Measurements from ENCODE around the gene PDE4D. TPM values are rescaled to one million over a fixed set of nuclear protein-coding genes. Genes with fewer than 3 reads are reported as not detected.

PDE4D gene
- total and polyA plus RNA-seq, 2 of the 4 experiments (the other 2 are of a cell fraction): 1.4 to 7.9 TPM

- no peak for TF ChIP-seq RFX5 (IDR thresholded peaks at IDR 0.05; ENCODE audit: low read depth, low read length)
These were observed 764.8 kb downstream of the PDE4D start (continued) for GRCh38 chr5:59128646-59129290.

- H2BK5ac ChIP-seq (ENCODE audit: low read depth, low read length, poor library complexity, severe bottlenecking): peak overlapping the region; percentile 99
- no CpG with 5 or more reads among the region's 15 CpGs for WGBS, 2 experiments (ENCODE audit: extremely low coverage in 2 of 2, insufficient read length in 1 of 2)
- no peaks in the 10 kb centered on the region for H4K20me1 ChIP-seq (ENCODE audit: insufficient read depth, low read length)
- peak overlapping the region; percentile 98 for H4K91ac ChIP-seq (ENCODE audit: insufficient read depth, low read depth, low read length)
- peak overlapping the region; percentile 98 for H2AK5ac ChIP-seq (ENCODE audit: low read depth, low read length)
- CTCF ChIA-PET: interaction anchor here (0.6 to 0.7 kb wide), 2 partner anchors 18 to 61 kb away, joined by 3 read pairs; no protein-coding TSS in a partner anchor
- H3K9me1 ChIP-seq (ENCODE audit: insufficient read depth, low read length): peaks cover 10% of the 10 kb centered on the region
- H3K79me1 ChIP-seq (ENCODE audit: low read depth in 1 of 2, low read length in 2 of 2): peaks cover 4 to 5% of the 10 kb centered on the region in 2 experiments; a peak in 3 of 4 replicates
- peak overlapping the region; percentile 98 to 99 for H4K8ac ChIP-seq (ENCODE audit: low read depth in 2 of 2, low read length in 2 of 2)
- H2BK20ac ChIP-seq (ENCODE audit: low read depth, low read length): peak overlapping the region; percentile 99
- intact Hi-C loops (cut with micrococcal nuclease): loop anchor here (1.0 to 2.0 kb wide), 2 partner anchors 32 to 88 kb away; no protein-coding TSS in a partner anchor
- peak overlapping the region; percentile 98 for H2BK120ac ChIP-seq (ENCODE audit: low read depth, low read length)
- POLR2A ChIA-PET (ENCODE audit: unreplicated experiment): interaction anchor here (0.5 to 0.7 kb wide), 3 partner anchors 17 to 108 kb away, joined by 3 to 4 read pairs (median 3); no protein-coding TSS in a partner anchor
- peak overlapping the region; percentile 32 for H2AK9ac ChIP-seq (replicated peaks; ENCODE audit: low read depth, low read length, poor library complexity)
- DNase-seq: peak; percentile 55
- H3K9ac ChIP-seq (ENCODE audit: low read depth, low read length): peak overlapping the region; percentile 96
- peak overlapping the region; percentile 95 for H2BK15ac ChIP-seq (ENCODE audit: low read depth, low read length)
- in situ Hi-C loops (cut with MboI; ENCODE audit: low sequenced_read_pairs): loop anchor here (5.0 kb wide), 1 partner anchor 45 kb away; no protein-coding TSS in a partner anchor
- H4K5ac ChIP-seq (ENCODE audit: low read depth, low read length): peak overlapping the region; percentile 100
- H3K27ac ChIP-seq (ENCODE audit: insufficient read depth, low read length): peak overlapping the region; percentile 99
- dilution Hi-C loops (cut with HindIII; ENCODE audit: low sequenced_read_pairs, unreplicated experiment): no loop called here
- H3K14ac ChIP-seq (replicated peaks; ENCODE audit: low read depth, low read length): peak overlapping the region; percentile 93
- no peaks in the 10 kb centered on the region for H3K36me3 ChIP-seq (ENCODE audit: control insufficient read depth, insufficient read depth, low read length)
- no TSS peak for BruUV-seq (replicated peaks)
- peak overlapping the region; percentile 86 for H3K4me2 ChIP-seq (ENCODE audit: low read depth, low read length)
- H3K4ac ChIP-seq (ENCODE audit: low read depth, low read length): peak overlapping the region; percentile 98
- H3K4me1 ChIP-seq (ENCODE audit: control insufficient read depth, insufficient read depth, low read length): peaks cover 20% of the 10 kb centered on the region
- ATAC-seq (ENCODE audit: low read depth): peak; percentile 1
- H3K23ac ChIP-seq (ENCODE audit: low read depth, low read length): peak overlapping the region; percentile 99
- no peak overlapping the region for H3K4me3 ChIP-seq (ENCODE audit: insufficient read depth, low read depth, low read length)
- peak overlapping the region; percentile 99 for H3K18ac ChIP-seq (ENCODE audit: low read depth, low read length)
- H2AFZ ChIP-seq (replicated peaks; ENCODE audit: low read length, poor library complexity): peak overlapping the region; percentile 72
- H3K27me3 ChIP-seq (ENCODE audit: control insufficient read depth, insufficient read depth, low read length): no peaks in the 10 kb centered on the region
- H3K56ac ChIP-seq (ENCODE audit: extremely low read depth, insufficient read depth, low read length): peak overlapping the region; percentile 98
- no peaks in the 10 kb centered on the region for H3K9me3 ChIP-seq (ENCODE audit: control insufficient read depth, insufficient read depth, low read length)
- no peak for TF ChIP-seq BHLHE40 (IDR thresholded peaks at IDR 0.05; ENCODE audit: low read depth, low read length)
- no peak for TF ChIP-seq RAD21 (IDR thresholded peaks at IDR 0.05; ENCODE audit: low read length)
- no peak for TF ChIP-seq ELK1 (IDR thresholded peaks at IDR 0.05; ENCODE audit: borderline replicate concordance, low read depth, low read length)
- no peak for TF ChIP-seq RCOR1 (IDR thresholded peaks at IDR 0.05; ENCODE audit: insufficient replicate concordance, low read length)
- TF ChIP-seq CEBPB (IDR thresholded peaks at IDR 0.05; ENCODE audit: low read depth, low read length): no peak
- no peak; the same call in 1 of the 2 replicates for TF ChIP-seq POLR2A (IDR thresholded peaks at IDR 0.05; ENCODE audit: low read depth, low read length)
- TF ChIP-seq NFE2L2 (IDR thresholded peaks at IDR 0.05; ENCODE audit: low read depth, low read length): no peak
- no peak for TF ChIP-seq MAZ (IDR thresholded peaks at IDR 0.05; ENCODE audit: borderline replicate concordance, low read depth, low read length)
- TF ChIP-seq CHD1 (IDR thresholded peaks at IDR 0.05; ENCODE audit: low read depth, low read length): no peak
- no peak for TF ChIP-seq SMC3 (IDR thresholded peaks at IDR 0.05; ENCODE audit: low read depth, low read length)
- TF ChIP-seq USF2 (IDR thresholded peaks at IDR 0.05; ENCODE audit: low read depth, low read length): no peak
These were observed 766.6 kb downstream of the PDE4D start for GRCh38 chr5:59126708-59127573.

Data from IMR-90 (cell line).